WERI-Rb-1 (cell line): ENCODE results near the gene PLPPR1.
"Not testable (repeated sequence)": the region's sequence is repeated elsewhere in the genome, so short reads cannot be mapped to it uniquely, and the experiment has no call there.

ENCODE experiments used
- DNase-seq: peaks from one replicate; pipeline ENCODE4 v3.0.0-alpha.2; 2020
- H3K27ac ChIP-seq: fragments of 250-450 bp; sonication (Bioruptor Pico); 2 replicates; pipeline ENCODE4 v1.5.1; 2020; ENCODE audit warnings: mild to moderate bottlenecking, moderate library complexity
- H3K27me3 ChIP-seq: fragments of 250-450 bp; sonication (Bioruptor Pico); 2 replicates; pipeline ENCODE4 v1.5.1; 2021; ENCODE audit warnings: mild to moderate bottlenecking, low read depth, moderate library complexity; ENCODE audit not compliant: insufficient read depth, severe bottlenecking
- H3K36me3 ChIP-seq: fragments of 250-450 bp; sonication (Bioruptor Pico); 2 replicates; pipeline ENCODE4 v1.5.1; 2020; ENCODE audit warnings: mild to moderate bottlenecking, moderate library complexity
- H3K4me3 ChIP-seq: 2 replicates; pipeline ENCODE4 v1.5.1; 2011; ENCODE audit warnings: low read depth, mild to moderate bottlenecking, control low read depth, low read length
- H3K9me3 ChIP-seq: fragments of 250-450 bp; sonication (Bioruptor Pico); 2 replicates; pipeline ENCODE4 v1.5.1; 2021; ENCODE audit warnings: mild to moderate bottlenecking, moderate library complexity; ENCODE audit not compliant: severe bottlenecking
- CTCF ChIP-seq: IDR thresholded peaks from 2 replicates; pipeline ENCODE4 v1.5.1; 2011; ENCODE audit warnings: low read depth, mild to moderate bottlenecking, control low read depth, inconsistent platforms, low read length

PLPPR1 gene

GRCh38 chr9:101274971-101275768 is 246.6 kb downstream of the PLPPR1 start:
- Histone ChIP-seq H3K27ac (peak overlapping the region; percentile 64), H3K36me3 (no peaks in the 10 kb centered on the region), H3K27me3 (no peaks in the 10 kb centered on the region), H3K9me3 (peaks cover under 1% of the 10 kb centered on the region), H3K4me3 (peak overlapping the region; percentile 10; the same call in 1 of the 2 replicates)
- TF ChIP-seq CTCF = no peak
- DNase-seq = peak; percentile 87

- Histone ChIP-seq H3K36me3 (no peaks in the 10 kb centered on the region), H3K27me3 (no peaks in the 10 kb centered on the region), H3K4me3 (peak overlapping the region; percentile 10; the same call in 1 of the 2 replicates), H3K9me3 (peaks cover 3% of the 10 kb centered on the region), H3K27ac (peak overlapping the region; percentile 64)
- TF ChIP-seq CTCF = no peak
- no peak for DNase-seq
Measured at GRCh38 chr9:101275769-101276250, 247.3 kb downstream of the PLPPR1 start.

- H3K27me3 ChIP-seq, H3K9me3 ChIP-seq, DNase-seq, H3K4me3 ChIP-seq, H3K27ac ChIP-seq, H3K36me3 ChIP-seq: not testable (repeated sequence)
Measured at GRCh38 chr9:101291043-101291442, 262.5 kb downstream of the PLPPR1 start.

- H3K36me3 ChIP-seq = no peaks in the 10 kb centered on the region
- H3K9me3 ChIP-seq = peaks cover 2% of the 10 kb centered on the region
- no peak for DNase-seq
- H3K4me3 ChIP-seq = no peak overlapping the region
- no peak overlapping the region for H3K27ac ChIP-seq
- TF ChIP-seq CTCF = no peak
- no peaks in the 10 kb centered on the region for H3K27me3 ChIP-seq
Measured at GRCh38 chr9:101299901-101300300, 271.4 kb downstream of the PLPPR1 start.

- Histone ChIP-seq H3K27me3 (no peaks in the 10 kb centered on the region), H3K4me3 (no peak overlapping the region), H3K27ac (no peak overlapping the region), H3K36me3 (no peaks in the 10 kb centered on the region), H3K9me3 (no peaks in the 10 kb centered on the region)
- no peak for DNase-seq
- no peak for TF ChIP-seq CTCF
Measured at GRCh38 chr9:101307051-101307450, 278.5 kb downstream of the PLPPR1 start.

GRCh38 chr9:101307524-101308213 is 279.1 kb downstream of the PLPPR1 start:
- no peak overlapping the region for H3K27ac ChIP-seq
- no peak overlapping the region for H3K4me3 ChIP-seq
- H3K27me3 ChIP-seq = no peaks in the 10 kb centered on the region
- DNase-seq = no peak
- no peak for TF ChIP-seq CTCF
- H3K36me3 ChIP-seq = no peaks in the 10 kb centered on the region
- H3K9me3 ChIP-seq = no peaks in the 10 kb centered on the region
